HG03520 (cell line): ENCODE measurements around the gene ITGA11.

Experiments used
- ATAC-seq: cut with Tn5 transposase; IDR thresholded peaks from one replicate; pipeline ENCODE4 v1.9.1; 2021; ENCODE audit warnings: mild to moderate bottlenecking, moderate library complexity; ENCODE audit not compliant: unreplicated experiment

The ITGA11 gene

GRCh38 chr15:68354268-68354667, 77.7 kb downstream of the ITGA11 start:
- no peak for ATAC-seq

GRCh38 chr15:68353421-68354135, 78.4 kb downstream of the ITGA11 start:
- ATAC-seq = no peak

GRCh38 chr15:68352401-68353062, 79.4 kb downstream of the ITGA11 start:
- no peak for ATAC-seq

GRCh38 chr15:68349151-68349550, 82.8 kb downstream of the ITGA11 start:
- ATAC-seq = no peak

GRCh38 chr15:68348606-68349005, 83.4 kb downstream of the ITGA11 start:
- no peak for ATAC-seq

GRCh38 chr15:68348081-68348480, 83.9 kb downstream of the ITGA11 start:
- no peak for ATAC-seq

- ATAC-seq = no peak
Observed at GRCh38 chr15:68347392-68347791, 84.6 kb downstream of the ITGA11 start.

- ATAC-seq = no peak
Observed at GRCh38 chr15:68346979-68347378, 85.0 kb downstream of the ITGA11 start.

GRCh38 chr15:68345481-68345880, 86.5 kb downstream of the ITGA11 start:
- no peak for ATAC-seq

- ATAC-seq = no peak
Observed at GRCh38 chr15:68344600-68344999, 87.4 kb downstream of the ITGA11 start.

GRCh38 chr15:68343579-68344225, 88.3 kb downstream of the ITGA11 start:
- ATAC-seq = no peak

GRCh38 chr15:68341760-68342725, 89.9 kb downstream of the ITGA11 start:
- no peak for ATAC-seq

GRCh38 chr15:68340726-68341671, 91.0 kb downstream of the ITGA11 start:
- ATAC-seq = no peak

GRCh38 chr15:68339481-68339880, 92.5 kb downstream of the ITGA11 start:
- ATAC-seq = no peak

- no peak for ATAC-seq
Observed at GRCh38 chr15:68337826-68338225, 94.1 kb downstream of the ITGA11 start.

- ATAC-seq = no peak
Observed at GRCh38 chr15:68336516-68336915, 95.4 kb downstream of the ITGA11 start.

- ATAC-seq = no peak
Observed at GRCh38 chr15:68335655-68336054, 96.3 kb downstream of the ITGA11 start.

- ATAC-seq = no peak
Observed at GRCh38 chr15:68335251-68335650, 96.7 kb downstream of the ITGA11 start.

GRCh38 chr15:68334661-68335124, 97.3 kb downstream of the ITGA11 start:
- ATAC-seq = no peak
